ENCODE data around the gene SSC5D.

DNA sequence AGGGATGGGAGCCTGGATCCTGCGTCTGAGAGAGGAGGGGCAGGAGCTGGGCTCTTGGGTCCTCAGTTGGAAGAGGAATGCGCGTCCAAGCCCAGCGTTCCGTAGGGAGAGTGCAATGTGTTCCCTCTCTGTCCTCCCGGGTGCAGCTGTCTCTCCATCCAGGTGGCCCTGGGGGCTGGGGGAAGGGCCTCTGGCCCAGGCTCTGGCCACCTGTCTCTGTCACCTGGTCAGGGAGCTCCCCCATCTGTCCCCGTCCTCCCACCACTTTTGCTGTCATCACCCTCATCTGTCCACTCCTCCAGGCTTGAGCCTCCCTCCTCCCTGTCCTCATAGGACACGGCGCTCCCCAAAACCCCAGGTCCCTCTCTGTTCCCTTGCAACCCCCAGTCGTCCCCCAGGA, 52.4 kb downstream of the SSC5D start:
- no peak for TF ChIP-seq BHLHE40 (IDR thresholded peaks at IDR 0.05; ENCODE audit: low read depth, low read length)
- TF ChIP-seq CTCF (conservative IDR thresholded peaks at IDR 0.05; ENCODE audit: low read depth, low read length), result no peak
- no peak for TF ChIP-seq POLR2A (IDR thresholded peaks at IDR 0.05; ENCODE audit: low read depth, low read length)
- no peak for TF ChIP-seq SMC3 (IDR thresholded peaks at IDR 0.05; ENCODE audit: low read depth, low read length)
- TF ChIP-seq USF2 (IDR thresholded peaks at IDR 0.05; ENCODE audit: low read depth, low read length), result no peak
- no peak for TF ChIP-seq RFX5 (IDR thresholded peaks at IDR 0.05; ENCODE audit: low read depth, low read length)
- no peak for TF ChIP-seq RAD21 (IDR thresholded peaks at IDR 0.05; ENCODE audit: low read length)
- no peak for TF ChIP-seq ELK1 (IDR thresholded peaks at IDR 0.05; ENCODE audit: borderline replicate concordance, low read depth, low read length)
- TF ChIP-seq MAFK (IDR thresholded peaks at IDR 0.05; ENCODE audit: low read depth, low read length), result no peak
- no peak for TF ChIP-seq MXI1 (IDR thresholded peaks at IDR 0.05; ENCODE audit: borderline replicate concordance, low read depth, low read length)
- TF ChIP-seq CEBPB (IDR thresholded peaks at IDR 0.05; ENCODE audit: low read depth, low read length), result no peak
- no peak for TF ChIP-seq FOS (IDR thresholded peaks at IDR 0.05; ENCODE audit: low read depth, low read length)

Measured in IMR-90 (cell line).